ENCODE results near the gene POLD4.

DNA sequence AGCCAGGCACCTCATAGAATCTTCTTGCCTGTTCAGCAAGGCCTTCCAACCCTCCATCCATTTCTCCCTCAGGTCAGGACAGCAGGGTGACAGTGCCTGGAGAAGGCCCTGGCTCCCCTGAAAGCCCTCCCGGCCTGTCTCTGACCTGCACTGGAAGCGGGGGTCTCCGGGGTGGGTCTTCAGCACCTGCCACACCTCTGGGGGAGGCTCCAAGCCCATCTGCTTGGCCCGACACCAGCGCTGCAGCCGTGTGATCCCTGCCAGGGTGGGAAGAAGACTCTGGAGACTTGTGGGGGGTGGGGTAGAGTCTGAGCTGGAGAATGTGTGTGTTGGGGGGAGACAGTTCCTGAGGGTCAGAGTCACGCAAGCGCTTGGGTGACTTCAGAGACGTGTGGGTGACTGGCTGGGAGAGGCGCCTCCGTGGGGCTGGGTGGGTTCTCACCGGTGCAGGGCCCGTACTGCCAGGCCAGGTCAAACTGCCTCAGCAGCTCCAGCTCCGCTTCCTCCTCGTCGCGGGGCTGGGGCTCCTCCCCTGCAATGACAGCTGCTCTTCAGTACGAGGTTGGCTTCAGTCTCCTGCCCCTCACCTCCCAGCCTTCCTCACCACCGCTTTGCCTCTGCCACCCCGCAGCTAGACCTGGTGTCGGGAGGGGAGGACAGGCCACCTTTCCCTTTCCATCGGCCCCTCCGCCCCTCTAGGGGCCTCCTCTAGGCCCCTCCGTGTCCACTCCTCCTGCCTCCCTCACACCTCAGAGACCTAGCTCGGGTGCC is 615 bp downstream of the POLD4 start:
- TF ChIP-seq, protein P1, sequence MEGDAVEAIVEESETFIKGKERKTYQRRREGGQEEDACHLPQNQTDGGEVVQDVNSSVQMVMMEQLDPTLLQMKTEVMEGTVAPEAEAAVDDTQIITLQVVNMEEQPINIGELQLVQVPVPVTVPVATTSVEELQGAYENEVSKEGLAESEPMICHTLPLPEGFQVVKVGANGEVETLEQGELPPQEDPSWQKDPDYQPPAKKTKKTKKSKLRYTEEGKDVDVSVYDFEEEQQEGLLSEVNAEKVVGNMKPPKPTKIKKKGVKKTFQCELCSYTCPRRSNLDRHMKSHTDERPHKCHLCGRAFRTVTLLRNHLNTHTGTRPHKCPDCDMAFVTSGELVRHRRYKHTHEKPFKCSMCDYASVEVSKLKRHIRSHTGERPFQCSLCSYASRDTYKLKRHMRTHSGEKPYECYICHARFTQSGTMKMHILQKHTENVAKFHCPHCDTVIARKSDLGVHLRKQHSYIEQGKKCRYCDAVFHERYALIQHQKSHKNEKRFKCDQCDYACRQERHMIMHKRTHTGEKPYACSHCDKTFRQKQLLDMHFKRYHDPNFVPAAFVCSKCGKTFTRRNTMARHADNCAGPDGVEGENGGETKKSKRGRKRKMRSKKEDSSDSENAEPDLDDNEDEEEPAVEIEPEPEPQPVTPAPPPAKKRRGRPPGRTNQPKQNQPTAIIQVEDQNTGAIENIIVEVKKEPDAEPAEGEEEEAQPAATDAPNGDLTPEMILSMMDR (IDR thresholded peaks at IDR 0.05): no peak
- TF ChIP-seq POLR2A (IDR thresholded peaks at IDR 0.05) (no peak), POLR2AphosphoS5 (IDR thresholded peaks at IDR 0.05) (no peak), EP300 (IDR thresholded peaks at IDR 0.05) (no peak)

Data from upper lobe of left lung (tissue), 4 donors.